Rectal smooth muscle tissue (tissue), 1 donor: ENCODE measurements around the gene NACA2.

Experiments used
- H3K27ac ChIP-seq: one replicate; pipeline ENCODE4 v1.7.0; 2013; ENCODE audit warnings: low read depth, low read length, inconsistent platforms
- H3K27me3 ChIP-seq: one replicate; pipeline ENCODE4 v1.7.0; 2013; ENCODE audit warnings: low read length; ENCODE audit not compliant: control insufficient read depth, insufficient read depth
- H3K36me3 ChIP-seq: one replicate; pipeline ENCODE4 v1.7.0; 2013; ENCODE audit warnings: low read length; ENCODE audit not compliant: control insufficient read depth, insufficient read depth
- H3K4me1 ChIP-seq: one replicate; pipeline ENCODE4 v1.7.0; 2013; ENCODE audit warnings: low read length; ENCODE audit not compliant: control insufficient read depth, insufficient read depth
- H3K4me3 ChIP-seq: one replicate; pipeline ENCODE4 v1.7.0; 2013; ENCODE audit warnings: low read length
- H3K9ac ChIP-seq: one replicate; pipeline ENCODE4 v1.7.0; 2013; ENCODE audit warnings: low read length

NACA2 gene

GRCh38 chr17:61621317-61621716 is 30.3 kb upstream of the NACA2 start:
- Histone ChIP-seq H3K27me3 (no peaks in the 10 kb centered on the region), H3K27ac (no peak overlapping the region), H3K9ac (no peak overlapping the region), H3K36me3 (no peaks in the 10 kb centered on the region), H3K4me3 (no peak overlapping the region), H3K4me1 (no peaks in the 10 kb centered on the region)

GRCh38 chr17:61619953-61620352 is 28.9 kb upstream of the NACA2 start:
- no peaks in the 10 kb centered on the region for H3K36me3 ChIP-seq

GRCh38 chr17:61619493-61619892 is 28.5 kb upstream of the NACA2 start:
- Histone ChIP-seq H3K4me1 (no peaks in the 10 kb centered on the region), H3K27ac (no peak overlapping the region), H3K4me3 (no peak overlapping the region), H3K9ac (no peak overlapping the region), H3K36me3 (no peaks in the 10 kb centered on the region), H3K27me3 (no peaks in the 10 kb centered on the region)

More at GRCh38 chr17:61619953-61620352, 28.9 kb upstream of the NACA2 start:
- Histone ChIP-seq H3K4me3 (no peak overlapping the region), H3K27ac (no peak overlapping the region), H3K27me3 (no peaks in the 10 kb centered on the region), H3K4me1 (no peaks in the 10 kb centered on the region), H3K9ac (no peak overlapping the region)

GRCh38 chr17:61618950-61619349 is 27.9 kb upstream of the NACA2 start:
- no peak overlapping the region for H3K4me3 ChIP-seq
- H3K4me1 ChIP-seq: no peaks in the 10 kb centered on the region
- H3K27ac ChIP-seq: no peak overlapping the region
- H3K36me3 ChIP-seq: no peaks in the 10 kb centered on the region
- no peak overlapping the region for H3K9ac ChIP-seq
- no peaks in the 10 kb centered on the region for H3K27me3 ChIP-seq

- no peaks in the 10 kb centered on the region for H3K27me3 ChIP-seq
- H3K27ac ChIP-seq: no peak overlapping the region
- no peak overlapping the region for H3K4me3 ChIP-seq
- H3K4me1 ChIP-seq: no peaks in the 10 kb centered on the region
- no peak overlapping the region for H3K9ac ChIP-seq
- H3K36me3 ChIP-seq: no peaks in the 10 kb centered on the region
Measured at GRCh38 chr17:61617330-61617729, 26.3 kb upstream of the NACA2 start.

- Histone ChIP-seq H3K36me3 (no peaks in the 10 kb centered on the region), H3K4me3 (no peak overlapping the region), H3K4me1 (no peaks in the 10 kb centered on the region), H3K27ac (no peak overlapping the region), H3K27me3 (no peaks in the 10 kb centered on the region), H3K9ac (no peak overlapping the region)
Measured at GRCh38 chr17:61616783-61617182, 25.8 kb upstream of the NACA2 start.

- Histone ChIP-seq H3K27ac (no peak overlapping the region), H3K36me3 (no peaks in the 10 kb centered on the region), H3K9ac (no peak overlapping the region), H3K27me3 (no peaks in the 10 kb centered on the region), H3K4me3 (no peak overlapping the region), H3K4me1 (no peaks in the 10 kb centered on the region)
Measured at GRCh38 chr17:61614219-61614618, 23.2 kb upstream of the NACA2 start.

- H3K27me3 ChIP-seq: no peaks in the 10 kb centered on the region
- H3K9ac ChIP-seq: no peak overlapping the region
- H3K4me1 ChIP-seq: no peaks in the 10 kb centered on the region
- no peak overlapping the region for H3K4me3 ChIP-seq
- no peak overlapping the region for H3K27ac ChIP-seq
- H3K36me3 ChIP-seq: no peaks in the 10 kb centered on the region
Measured at GRCh38 chr17:61611323-61611722, 20.3 kb upstream of the NACA2 start.

GRCh38 chr17:61605692-61606091 is 14.7 kb upstream of the NACA2 start:
- no peaks in the 10 kb centered on the region for H3K4me1 ChIP-seq
- H3K9ac ChIP-seq: no peak overlapping the region
- no peak overlapping the region for H3K4me3 ChIP-seq
- H3K27me3 ChIP-seq: no peaks in the 10 kb centered on the region
- no peak overlapping the region for H3K27ac ChIP-seq
- H3K36me3 ChIP-seq: no peaks in the 10 kb centered on the region

- no peaks in the 10 kb centered on the region for H3K4me1 ChIP-seq
- no peaks in the 10 kb centered on the region for H3K27me3 ChIP-seq
- H3K9ac ChIP-seq: no peak overlapping the region
- H3K4me3 ChIP-seq: no peak overlapping the region
- no peak overlapping the region for H3K27ac ChIP-seq
- H3K36me3 ChIP-seq: no peaks in the 10 kb centered on the region
Measured at GRCh38 chr17:61601297-61601696, 10.3 kb upstream of the NACA2 start.

- Histone ChIP-seq H3K27ac (no peak overlapping the region), H3K9ac (no peak overlapping the region), H3K36me3 (no peaks in the 10 kb centered on the region), H3K4me1 (no peaks in the 10 kb centered on the region), H3K4me3 (no peak overlapping the region), H3K27me3 (no peaks in the 10 kb centered on the region)
Measured at GRCh38 chr17:61600621-61601020, 9.6 kb upstream of the NACA2 start.

GRCh38 chr17:61599608-61600007 is 8.6 kb upstream of the NACA2 start:
- no peaks in the 10 kb centered on the region for H3K27me3 ChIP-seq
- H3K27ac ChIP-seq: no peak overlapping the region
- no peaks in the 10 kb centered on the region for H3K4me1 ChIP-seq
- H3K36me3 ChIP-seq: no peaks in the 10 kb centered on the region
- H3K9ac ChIP-seq: no peak overlapping the region
- H3K4me3 ChIP-seq: no peak overlapping the region

- Histone ChIP-seq H3K9ac (no peak overlapping the region), H3K36me3 (no peaks in the 10 kb centered on the region), H3K4me3 (no peak overlapping the region), H3K4me1 (no peaks in the 10 kb centered on the region), H3K27me3 (no peaks in the 10 kb centered on the region), H3K27ac (no peak overlapping the region)
Measured at GRCh38 chr17:61598014-61598413, 7.0 kb upstream of the NACA2 start.
